VCaP (cell line): Measurements from ENCODE around the gene CES5A.
"Not testable (repeated sequence)": the region's sequence is repeated elsewhere in the genome, so short reads cannot be mapped to it uniquely, and the experiment has no call there.

Experiments used
- H3K27ac ChIP-seq: fragments of 450-650 bp; 2 replicates; pipeline ENCODE4 v1.5.1; 2017
- CTCF ChIP-seq: fragments of 450-650 bp; conservative IDR thresholded peaks from 2 replicates; pipeline ENCODE4 v1.5.1; 2017; ENCODE audit warnings: mild to moderate bottlenecking, moderate library complexity

The CES5A gene

GRCh38 chr16:55825115-55825728 lies 50.0 kb downstream of the CES5A start:
- no peak for TF ChIP-seq CTCF

GRCh38 chr16:55824473-55825000 lies 50.6 kb downstream of the CES5A start:
- H3K27ac ChIP-seq, result no peak overlapping the region
- no peak for TF ChIP-seq CTCF

More at GRCh38 chr16:55825115-55825728, 50.0 kb downstream of the CES5A start:
- H3K27ac ChIP-seq, result no peak overlapping the region

- no peak overlapping the region for H3K27ac ChIP-seq
- no peak for TF ChIP-seq CTCF
These were observed 52.8 kb downstream of the CES5A start for GRCh38 chr16:55822280-55822810.

- no peak for TF ChIP-seq CTCF
- H3K27ac ChIP-seq, result no peak overlapping the region
These were observed 54.0 kb downstream of the CES5A start for GRCh38 chr16:55821210-55821609.

- no peak overlapping the region for H3K27ac ChIP-seq
- TF ChIP-seq CTCF, result no peak
These were observed 54.6 kb downstream of the CES5A start for GRCh38 chr16:55820615-55821014.

GRCh38 chr16:55817236-55817912 lies 57.8 kb downstream of the CES5A start:
- no peak overlapping the region for H3K27ac ChIP-seq
- no peak for TF ChIP-seq CTCF

GRCh38 chr16:55816222-55816621 lies 59.0 kb downstream of the CES5A start:
- H3K27ac ChIP-seq, result not testable (repeated sequence)

GRCh38 chr16:55815320-55815719 lies 59.9 kb downstream of the CES5A start:
- TF ChIP-seq CTCF, result no peak

GRCh38 chr16:55814174-55814573 lies 61.0 kb downstream of the CES5A start:
- H3K27ac ChIP-seq, result not testable (repeated sequence)

More at GRCh38 chr16:55815320-55815719, 59.9 kb downstream of the CES5A start:
- no peak overlapping the region for H3K27ac ChIP-seq

- H3K27ac ChIP-seq, result not testable (repeated sequence)
These were observed 61.4 kb downstream of the CES5A start for GRCh38 chr16:55813730-55814129.
